Type B pancreatic cell (in vitro differentiated cells): ENCODE measurements around the gene OR4F16. TPM values are rescaled to one million over a fixed set of nuclear protein-coding genes. Genes with fewer than 3 reads are reported as not detected.
"Not testable (repeated sequence)": the region's sequence is repeated elsewhere in the genome, so short reads cannot be mapped to it uniquely, and the experiment has no call there.

Experiments used
- DNase-seq: peaks from one replicate; pipeline ENCODE4 v3.0.0; 2021; ENCODE audit warnings: mixed read lengths; ENCODE audit not compliant: unreplicated experiment; ENCODE audit errors: extremely low spot score
- H3K27ac Mint-ChIP-seq: 2 replicates; pipeline ENCODE4 v1.8.0; 2021; ENCODE audit warnings: mild to moderate bottlenecking, mixed read lengths
- H3K27me3 Mint-ChIP-seq: 2 replicates; pipeline ENCODE4 v1.8.0; 2021; ENCODE audit warnings: mixed read lengths
- H3K36me3 Mint-ChIP-seq: 2 replicates; pipeline ENCODE4 v1.8.0; 2021; ENCODE audit warnings: mixed read lengths
- H3K4me1 Mint-ChIP-seq: one replicate; pipeline ENCODE4 v1.8.0; 2021; ENCODE audit warnings: mixed read lengths; ENCODE audit not compliant: unreplicated experiment
- H3K4me3 Mint-ChIP-seq: 2 replicates; pipeline ENCODE4 v1.8.0; 2021; ENCODE audit warnings: mild to moderate bottlenecking, mixed read lengths
- H3K9me3 Mint-ChIP-seq: 2 replicates; pipeline ENCODE4 v1.8.0; 2021; ENCODE audit warnings: mixed read lengths
- long read RNA-seq: library from polyadenylated mRNA; unstranded; transcript quantifications from one replicate; pipeline ENCODE4 v2.0.0, GENCODE V29; 2020
- total RNA-seq: library from RNA; stranded (reverse); gene quantifications from 2 replicates; pipeline ENCODE4 v1.2.1, GENCODE V29; 2021; ENCODE audit warnings: low replicate concordance

OR4F16 gene
- total RNA-seq: not detected in 2 replicates
- long read RNA-seq: 0 reads

- not testable (repeated sequence) for H3K27me3 Mint-ChIP-seq, H3K9me3 Mint-ChIP-seq, H3K36me3 Mint-ChIP-seq, H3K4me3 Mint-ChIP-seq, H3K27ac Mint-ChIP-seq, H3K4me1 Mint-ChIP-seq, DNase-seq
Observed at GRCh38 chr1:686554-686953, at the start of gene OR4F16. Gene OR4F16 (minus strand): TSS chr1:686654. CDS start chr1:686654, 0 bp downstream.

- DNase-seq, H3K4me1 Mint-ChIP-seq, H3K27ac Mint-ChIP-seq, H3K27me3 Mint-ChIP-seq, H3K4me3 Mint-ChIP-seq, H3K36me3 Mint-ChIP-seq, H3K9me3 Mint-ChIP-seq: not testable (repeated sequence)
Observed at GRCh38 chr1:733649-734048, 47.2 kb upstream of the OR4F16 start.

GRCh38 chr1:727040-727439, 40.6 kb upstream of the OR4F16 start:
- H3K36me3 Mint-ChIP-seq, H3K4me1 Mint-ChIP-seq, H3K4me3 Mint-ChIP-seq, H3K9me3 Mint-ChIP-seq, DNase-seq, H3K27ac Mint-ChIP-seq, H3K27me3 Mint-ChIP-seq: not testable (repeated sequence)

Other genes with a start within 250 kb of the OR4F16 start
- not detected in 2 replicates for gene OR4F29, start 235.0 kb downstream of the OR4F16 start, total RNA-seq
- gene SAMD11, start 237.3 kb upstream of the OR4F16 start, total RNA-seq: 13.1 and 50.5 TPM in 2 replicates